ENCODE data around the gene ALPG.

GRCh38 chr2:232372231-232373208 lies 34.1 kb upstream of the ALPG start:
- TF ChIP-seq, protein P1, sequence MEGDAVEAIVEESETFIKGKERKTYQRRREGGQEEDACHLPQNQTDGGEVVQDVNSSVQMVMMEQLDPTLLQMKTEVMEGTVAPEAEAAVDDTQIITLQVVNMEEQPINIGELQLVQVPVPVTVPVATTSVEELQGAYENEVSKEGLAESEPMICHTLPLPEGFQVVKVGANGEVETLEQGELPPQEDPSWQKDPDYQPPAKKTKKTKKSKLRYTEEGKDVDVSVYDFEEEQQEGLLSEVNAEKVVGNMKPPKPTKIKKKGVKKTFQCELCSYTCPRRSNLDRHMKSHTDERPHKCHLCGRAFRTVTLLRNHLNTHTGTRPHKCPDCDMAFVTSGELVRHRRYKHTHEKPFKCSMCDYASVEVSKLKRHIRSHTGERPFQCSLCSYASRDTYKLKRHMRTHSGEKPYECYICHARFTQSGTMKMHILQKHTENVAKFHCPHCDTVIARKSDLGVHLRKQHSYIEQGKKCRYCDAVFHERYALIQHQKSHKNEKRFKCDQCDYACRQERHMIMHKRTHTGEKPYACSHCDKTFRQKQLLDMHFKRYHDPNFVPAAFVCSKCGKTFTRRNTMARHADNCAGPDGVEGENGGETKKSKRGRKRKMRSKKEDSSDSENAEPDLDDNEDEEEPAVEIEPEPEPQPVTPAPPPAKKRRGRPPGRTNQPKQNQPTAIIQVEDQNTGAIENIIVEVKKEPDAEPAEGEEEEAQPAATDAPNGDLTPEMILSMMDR (IDR thresholded peaks at IDR 0.05): no peak
- TF ChIP-seq POLR2A (IDR thresholded peaks at IDR 0.05; ENCODE audit: low read depth) (no peak), EP300 (IDR thresholded peaks at IDR 0.05) (no peak)
